CD4-positive, alpha-beta T cell treated with Interleukin-15 for 4 hours (primary cell): ENCODE data around the gene FCHO2.

Experiments
- DNase-seq: peaks from one replicate; pipeline ENCODE4 v3.0.0-alpha.2; 2020; ENCODE audit warnings: low spot score

The FCHO2 gene

DNA sequence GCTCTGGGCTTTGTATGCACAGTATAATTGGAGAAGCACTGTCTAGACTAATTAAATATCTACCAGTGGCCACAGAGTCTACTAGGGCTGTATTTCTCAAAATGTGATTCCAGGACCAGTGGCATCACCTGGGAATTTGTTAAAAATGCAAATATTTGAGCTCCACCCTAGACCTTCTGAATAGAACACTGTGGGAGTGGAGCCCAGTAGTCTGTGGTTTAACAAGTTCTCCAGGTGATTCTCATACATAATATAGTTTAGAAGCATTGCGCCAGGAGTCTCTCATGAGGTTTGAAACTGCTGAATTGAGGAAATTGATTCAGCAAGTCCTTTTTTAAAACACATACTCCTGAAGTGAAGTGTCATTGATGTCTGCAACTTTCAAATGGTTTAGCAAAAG, 74.7 kb downstream of the FCHO2 start:
- no peak for DNase-seq

DNA sequence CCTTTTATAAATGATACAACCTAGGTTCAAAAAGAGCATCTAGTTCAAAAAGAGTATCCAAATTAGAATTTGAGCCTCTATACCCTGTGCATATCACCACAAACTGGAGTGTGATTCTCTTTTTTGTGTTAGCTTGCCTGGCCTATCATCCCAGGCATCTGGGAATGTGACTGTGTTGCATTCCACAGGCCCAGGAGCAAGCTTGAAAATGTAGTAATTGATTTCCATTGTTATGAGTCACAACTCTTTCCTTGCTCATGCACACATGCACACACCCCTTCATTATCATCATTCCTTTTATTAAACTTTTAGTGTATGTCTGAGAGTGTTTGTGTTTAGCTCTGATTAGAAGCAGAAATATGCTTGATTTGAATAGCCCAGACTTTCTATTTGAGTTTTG, 75.2 kb downstream of the FCHO2 start:
- DNase-seq = no peak

DNA sequence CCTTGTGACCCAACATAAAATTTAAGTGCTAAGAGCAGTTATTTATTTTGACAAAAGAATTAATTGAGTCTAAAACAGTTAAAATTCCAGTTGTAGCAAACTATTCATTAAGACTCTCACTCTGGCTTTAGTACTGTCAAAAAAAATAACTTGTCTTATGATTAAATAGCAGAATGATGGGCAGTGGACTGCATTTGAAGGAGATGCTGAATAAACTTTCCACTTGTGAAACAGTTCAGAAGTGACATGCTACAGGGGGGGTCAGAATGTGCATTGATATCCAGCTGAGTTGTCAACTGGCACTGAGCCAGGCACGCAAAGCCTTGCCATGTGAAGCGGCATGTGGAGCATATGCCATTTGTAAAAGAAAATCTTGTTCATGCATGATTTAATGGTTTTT, 76.0 kb downstream of the FCHO2 start:
- no peak for DNase-seq

DNA sequence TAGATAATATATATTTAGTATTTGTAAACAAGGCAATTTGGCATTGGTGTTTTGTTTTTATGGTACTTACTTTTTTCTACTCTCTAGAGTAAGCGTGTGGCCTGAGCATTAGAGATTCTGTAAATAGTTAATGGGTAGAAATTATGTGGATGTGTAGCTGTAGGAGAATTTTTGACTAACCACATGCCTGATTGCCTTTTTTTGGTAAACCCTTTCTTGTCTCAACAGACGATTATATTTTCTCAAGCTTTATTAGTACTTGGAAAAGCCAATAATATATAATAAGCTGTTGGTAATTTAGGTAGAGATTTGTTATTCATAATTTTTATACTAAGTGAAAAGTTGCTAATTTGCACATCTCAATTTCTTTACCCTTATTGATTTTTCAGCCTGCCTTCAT, 76.8 kb downstream of the FCHO2 start:
- DNase-seq = no peak

- DNase-seq = no peak
Measured at GRCh38 chr5:73037545-73037944, 81.7 kb downstream of the FCHO2 start.

- DNase-seq = no peak
Measured at GRCh38 chr5:73039082-73039481, 83.2 kb downstream of the FCHO2 start.

- no peak for DNase-seq
Measured at GRCh38 chr5:73042993-73043392, 87.2 kb downstream of the FCHO2 start.

GRCh38 chr5:73044546-73044945, 88.7 kb downstream of the FCHO2 start:
- DNase-seq = no peak

DNA sequence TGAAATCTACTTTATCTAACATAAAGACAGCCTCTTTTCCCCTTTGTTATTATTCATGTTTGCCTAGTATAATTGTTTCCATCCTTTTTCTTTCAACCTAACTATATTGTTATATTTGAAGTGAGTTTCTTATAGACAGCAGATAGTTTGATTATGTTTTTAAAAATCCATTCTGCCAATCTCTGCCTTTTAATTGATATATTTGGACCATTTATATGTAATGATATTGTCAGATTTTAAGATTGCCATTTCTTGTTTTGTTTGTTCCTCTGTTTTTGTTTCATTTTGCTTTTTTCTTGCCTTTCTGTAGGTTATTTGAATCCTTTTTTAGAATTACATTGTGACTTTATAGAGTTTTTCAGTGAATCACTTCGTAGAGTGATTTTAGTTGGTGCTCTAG, 89.8 kb downstream of the FCHO2 start:
- DNase-seq = no peak

- no peak for DNase-seq
Measured at GRCh38 chr5:73061593-73061992, 105.8 kb downstream of the FCHO2 start.

DNA sequence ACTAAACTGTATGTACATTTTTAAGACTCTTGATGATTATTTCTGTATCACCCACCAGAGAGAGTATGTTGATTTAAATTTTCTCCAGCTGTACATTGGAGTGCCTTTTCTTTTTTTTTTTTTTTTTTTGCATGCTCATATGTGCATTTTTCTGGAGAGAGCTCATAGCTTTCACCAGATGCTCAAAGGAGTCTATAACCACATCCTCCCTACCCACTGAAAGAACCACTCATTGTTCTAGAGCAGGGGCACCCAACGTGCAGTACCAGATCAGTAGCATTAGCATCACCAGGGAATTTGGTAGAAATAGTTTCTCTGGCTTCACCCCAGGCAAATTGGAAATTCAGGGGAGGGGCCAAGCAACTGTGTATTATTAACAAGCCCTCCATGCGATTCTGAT, 110.6 kb downstream of the FCHO2 start:
- no peak for DNase-seq

DNA sequence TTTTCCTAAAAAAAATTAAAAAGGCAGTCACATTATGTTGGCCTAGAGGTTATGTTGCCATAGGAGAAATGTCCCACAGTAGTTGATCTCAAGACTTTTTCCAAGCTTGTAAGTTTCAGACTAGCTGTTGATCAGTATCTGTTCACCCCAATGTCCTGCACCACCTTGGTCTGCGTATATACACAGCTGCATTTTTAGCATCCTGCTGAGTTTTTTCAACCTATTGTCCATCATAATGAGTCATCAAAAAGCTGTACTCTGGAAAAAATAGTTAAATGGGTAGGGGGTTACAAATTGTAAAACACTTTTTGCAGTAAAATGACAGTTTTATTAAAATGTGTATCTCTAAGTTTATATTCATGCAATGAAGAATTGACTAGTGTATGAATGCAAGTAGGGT, 111.4 kb downstream of the FCHO2 start:
- no peak for DNase-seq

GRCh38 chr5:73081093-73081492, 125.3 kb downstream of the FCHO2 start:
- no peak for DNase-seq

DNA sequence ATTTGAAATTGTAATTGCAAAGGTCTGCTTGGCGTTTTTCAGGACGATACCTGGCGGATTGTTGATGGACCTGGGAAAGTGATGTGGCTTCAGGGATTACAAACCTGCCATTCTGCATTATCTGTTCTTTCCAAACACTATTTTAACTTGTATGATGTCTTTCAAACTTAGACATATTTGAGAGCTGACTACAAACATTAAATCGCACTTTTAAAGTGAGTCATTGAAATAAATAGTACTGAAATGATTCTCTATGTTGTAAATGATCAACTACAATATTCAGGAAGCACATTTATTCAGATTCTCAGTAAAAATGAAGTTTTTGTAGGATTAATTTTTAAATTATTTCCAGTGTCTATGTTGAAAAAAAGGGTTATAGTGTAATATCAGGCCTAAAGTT, 132.2 kb downstream of the FCHO2 start:
- no peak for DNase-seq

GRCh38 chr5:73093943-73094342, 138.1 kb downstream of the FCHO2 start:
- no peak for DNase-seq

- DNase-seq = no peak
Measured at GRCh38 chr5:73094415-73094814, 138.6 kb downstream of the FCHO2 start.

- DNase-seq = no peak
Measured at GRCh38 chr5:73095564-73096238, 139.9 kb downstream of the FCHO2 start.

GRCh38 chr5:73096239-73096575, 140.4 kb downstream of the FCHO2 start:
- DNase-seq = peak; percentile 9

DNA sequence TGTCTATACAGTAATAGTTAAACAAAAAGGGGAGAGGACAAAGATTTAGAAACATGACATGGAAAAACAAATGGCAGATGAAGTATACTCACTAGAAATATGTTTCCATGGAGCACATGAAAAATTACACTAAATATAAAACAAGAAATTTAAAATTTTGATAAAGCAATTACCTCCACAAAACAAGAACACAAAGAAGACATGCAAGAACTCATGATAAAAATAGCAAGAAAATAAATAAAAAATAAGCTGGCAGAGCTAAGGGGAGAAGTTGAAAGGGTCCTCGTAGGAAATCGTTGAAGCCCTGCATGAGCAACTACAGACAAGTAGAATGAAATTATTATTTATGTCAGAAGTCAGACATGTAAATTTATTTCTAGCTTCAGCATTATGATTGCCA, 141.9 kb downstream of the FCHO2 start:
- no peak for DNase-seq

GRCh38 chr5:73100109-73100508, 144.3 kb downstream of the FCHO2 start:
- DNase-seq = no peak

DNA sequence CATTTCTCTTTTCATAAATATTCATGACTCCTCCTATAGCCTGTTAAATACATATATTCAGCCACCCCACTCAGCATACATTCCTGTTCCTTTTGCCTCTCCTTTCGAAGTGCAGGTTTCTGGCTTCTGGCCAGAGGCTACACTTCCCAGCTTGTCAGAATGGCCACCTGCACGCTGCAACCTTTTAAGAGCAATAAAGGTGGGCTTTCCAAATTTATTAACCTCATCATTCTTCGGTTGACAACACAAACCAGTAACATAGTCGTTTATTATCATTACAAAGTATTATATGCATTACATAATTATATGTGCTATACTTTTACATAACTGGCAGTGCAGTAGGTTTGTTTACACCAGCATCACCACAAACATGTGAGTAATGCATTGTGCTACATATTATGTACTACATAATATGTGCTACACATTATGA, 148.0 kb downstream of the FCHO2 start:
- no peak for DNase-seq

DNA sequence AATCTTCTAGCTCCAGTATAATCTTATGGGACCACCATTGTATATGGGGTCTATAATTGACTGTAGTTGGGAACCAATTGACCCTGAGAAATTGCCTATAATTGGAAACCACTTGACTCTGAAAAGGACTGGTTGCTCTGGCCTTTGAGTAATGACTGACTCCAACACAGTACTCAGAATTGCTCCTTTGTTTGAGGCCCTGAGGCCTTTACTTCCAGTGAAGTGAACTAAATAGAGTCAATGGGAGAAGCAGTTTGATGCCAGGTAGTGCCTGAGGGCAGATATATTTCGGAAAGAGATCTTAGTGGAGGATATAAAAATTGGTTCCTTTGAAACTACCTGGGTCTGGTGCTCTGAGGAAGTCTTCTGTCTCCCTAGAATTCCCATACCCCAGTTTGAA, 148.5 kb downstream of the FCHO2 start:
- no peak for DNase-seq

GRCh38 chr5:73106335-73106734, 150.5 kb downstream of the FCHO2 start:
- no peak for DNase-seq

- no peak for DNase-seq
Measured at GRCh38 chr5:73110190-73110589, 154.3 kb downstream of the FCHO2 start.

- no peak for DNase-seq
Measured at GRCh38 chr5:73111536-73111935, 155.7 kb downstream of the FCHO2 start.
